HepG2 (cell line): ENCODE results near the gene LCAT. TPM values are rescaled to one million over a fixed set of nuclear protein-coding genes. Genes with fewer than 3 reads are reported as not detected.

Experiments
- ARID2 ChIP-seq: sonication (generic); formaldehyde crosslinking; IDR thresholded peaks from 2 replicates; pipeline ENCODE4 v1.8.1; 2022; ENCODE audit warnings: mild to moderate bottlenecking, missing genetic modification reagents, borderline replicate concordance
- ARNT2 ChIP-seq: sonication (generic); formaldehyde crosslinking; IDR thresholded peaks from 2 replicates; pipeline ENCODE4 v1.8.0; 2022; ENCODE audit warnings: mild to moderate bottlenecking, low read depth, missing genetic modification reagents, moderate library complexity
- EP300 ChIP-seq, 3 experiments: sonication (generic) in 1 of 3; formaldehyde crosslinking in 1 of 3; IDR thresholded peaks; 2 replicates each; pipeline versions ENCODE4 v1.5.1 to v1.6.1; 2011 to 2020; ENCODE audit warnings: low read depth in 2 of 3, low read length in 2 of 3, borderline replicate concordance in 1 of 3, improper control_type of control experiment in 1 of 3, mild to moderate bottlenecking in 1 of 3, missing genetic modification reagents in 1 of 3, moderate library complexity in 1 of 3
- GATAD2A ChIP-seq: IDR thresholded peaks from 2 replicates; pipeline ENCODE4 v1.6.1; 2016
- KDM5B ChIP-seq: sonication (generic); formaldehyde crosslinking; IDR thresholded peaks from 2 replicates; pipeline ENCODE4 v1.4.0; 2020; ENCODE audit warnings: missing genetic modification reagents, mild to moderate bottlenecking, borderline replicate concordance
- KLF11 ChIP-seq: IDR thresholded peaks from 2 replicates; pipeline ENCODE4 v1.6.1; 2016; ENCODE audit warnings: missing compliant biosample characterization
- KLF6 ChIP-seq: IDR thresholded peaks from 2 replicates; pipeline ENCODE4 v1.8.0; 2016; ENCODE audit warnings: missing biosample characterization, missing genetic modification reagents
- MATR3 ChIP-seq: sonication (generic); formaldehyde crosslinking; IDR thresholded peaks from 2 replicates; pipeline ENCODE4 v1.4.0; 2020; ENCODE audit warnings: missing genetic modification reagents
- MEIS2 ChIP-seq: sonication (generic); formaldehyde crosslinking; IDR thresholded peaks from 2 replicates; pipeline ENCODE4 v1.9.0; 2021; ENCODE audit warnings: mild to moderate bottlenecking, missing genetic modification reagents
- MTF1 ChIP-seq: sonication (generic); formaldehyde crosslinking; IDR thresholded peaks from 2 replicates; pipeline ENCODE4 v1.5.0; 2020; ENCODE audit warnings: missing genetic modification reagents
- SRSF1 ChIP-seq: fragments of 200-400 bp; formaldehyde crosslinking; optimal IDR thresholded peaks from 2 replicates; pipeline ENCODE3; 2017; ENCODE audit warnings: mild to moderate bottlenecking, low read depth, low read length, moderate library complexity
- ZBTB42 ChIP-seq: sonication (generic); formaldehyde crosslinking; IDR thresholded peaks from 2 replicates; pipeline ENCODE4 v1.5.0; 2020; ENCODE audit warnings: mild to moderate bottlenecking, missing genetic modification reagents
- ZEB1 ChIP-seq: IDR thresholded peaks from 2 replicates; pipeline ENCODE4 v1.6.1; 2012; ENCODE audit warnings: mild to moderate bottlenecking, low read depth, inconsistent platforms; ENCODE audit not compliant: insufficient replicate concordance
- ZNF12 ChIP-seq: sonication (generic); formaldehyde crosslinking; IDR thresholded peaks from 2 replicates; pipeline ENCODE4 v1.5.0; 2020; ENCODE audit warnings: missing genetic modification reagents
- ZNF30 ChIP-seq: sonication (generic); formaldehyde crosslinking; IDR thresholded peaks from 2 replicates; pipeline ENCODE4 v1.5.0; 2020; ENCODE audit warnings: mild to moderate bottlenecking, missing genetic modification reagents
- ZNF563 ChIP-seq: sonication (generic); formaldehyde crosslinking; IDR thresholded peaks from 2 replicates; pipeline ENCODE4 v1.8.0; 2022; ENCODE audit warnings: mild to moderate bottlenecking, moderate library complexity, missing genetic modification reagents
- ZNF569 ChIP-seq: sonication (generic); formaldehyde crosslinking; IDR thresholded peaks from 2 replicates; pipeline ENCODE4 v1.5.0; 2020; ENCODE audit warnings: mild to moderate bottlenecking, missing genetic modification reagents, moderate library complexity, borderline replicate concordance
- ZNF766 ChIP-seq: sonication (generic); formaldehyde crosslinking; IDR thresholded peaks from 2 replicates; pipeline ENCODE4 v1.5.0; 2020; ENCODE audit warnings: missing genetic modification reagents, borderline replicate concordance
- polyA plus RNA-seq, 8 experiments: library from polyadenylated mRNA; depleted of rRNA in 3 of 8; stranded (reverse) in 7 of 8; unstranded in 1 of 8; fragments of >200 nt; fragmentation: Illumina TruSeq in 4 of 8; extraction: Trizol in 4 of 8; gene quantifications; 2 replicates each; pipeline versions ENCODE4 v1.2.1 to v1.2.3, GENCODE V29; 2011 to 2016; ENCODE audit warnings: low read depth in 4 of 8, missing spikeins in 1 of 8, mixed read lengths in 1 of 8; ENCODE audit not compliant: insufficient read depth in 1 of 8
- total RNA-seq, 5 experiments: library from RNA; depleted of rRNA; stranded (reverse); fragments of >200 nt; fragmentation: Illumina TruSeq; extraction: Trizol; gene quantifications; 2 replicates each; pipeline ENCODE4 v1.2.3, GENCODE V29; 2016; ENCODE audit warnings: low read depth in 1 of 5
- TF ChIP-seq, protein P1 (sequence below): sonication (generic); formaldehyde crosslinking; IDR thresholded peaks from 2 replicates; pipeline ENCODE4 v1.9.0; 2022; ENCODE audit warnings: missing genetic modification reagents, mild to moderate bottlenecking, borderline replicate concordance
- TF ChIP-seq, protein P2 (sequence below): sonication (generic); formaldehyde crosslinking; IDR thresholded peaks from 2 replicates; pipeline ENCODE4 v1.4.0; 2020; ENCODE audit warnings: mild to moderate bottlenecking, missing genetic modification reagents
- TF ChIP-seq, protein P3 (sequence below): sonication (generic); formaldehyde crosslinking; IDR thresholded peaks from 2 replicates; pipeline ENCODE4 v1.4.0; 2020; ENCODE audit warnings: missing genetic modification reagents, borderline replicate concordance
- TF ChIP-seq, protein P4 (sequence below): sonication (generic); formaldehyde crosslinking; IDR thresholded peaks from 2 replicates; pipeline ENCODE4 v1.4.0; 2020; ENCODE audit warnings: mild to moderate bottlenecking, missing genetic modification reagents

The LCAT gene
- total and polyA plus RNA-seq, 2 of the 13 experiments (the other 11 are each of a cell fraction or from before 2014, with no cell fraction given) = 36.1 to 38.9 TPM

DNA sequence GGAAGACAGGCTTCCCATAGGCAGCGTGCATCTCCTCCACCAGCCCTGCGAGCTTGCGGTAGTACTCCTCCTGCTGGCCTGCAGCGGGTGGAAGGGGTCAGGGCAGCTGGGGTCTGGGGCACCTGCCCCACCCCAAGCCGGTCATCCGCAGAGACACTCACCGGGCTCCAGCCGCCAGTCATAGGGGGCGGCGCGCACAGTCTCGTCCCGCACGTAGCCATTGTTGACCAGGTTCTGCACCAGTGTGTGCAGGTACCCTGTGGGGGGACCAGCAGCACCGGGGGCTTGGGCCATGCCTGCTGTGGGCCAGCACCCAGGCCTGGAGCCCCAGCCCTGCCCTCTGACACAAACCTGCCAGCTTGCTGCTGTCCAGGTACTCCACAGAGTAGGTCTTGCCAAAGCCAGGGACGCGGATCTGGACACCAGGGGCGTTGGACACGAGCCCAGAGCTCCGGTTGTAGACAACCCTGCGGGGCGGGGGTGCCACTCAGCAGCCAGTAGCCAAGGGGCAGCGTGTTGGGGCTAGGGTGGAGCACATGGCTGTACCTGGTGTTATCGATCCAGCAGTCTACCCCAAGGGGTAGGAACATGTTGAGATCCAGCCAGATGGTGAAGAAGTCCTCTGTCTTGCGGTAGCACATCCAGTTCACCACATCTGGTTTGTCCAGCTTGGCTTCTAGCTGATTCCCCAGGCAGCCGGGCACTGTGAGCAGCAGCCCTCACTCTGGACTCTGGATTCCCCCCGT, 1.2 kb downstream of the LCAT start (continued):
- TF ChIP-seq MTF1 (CRISPR knock-in tag) = no peak
- TF ChIP-seq GATAD2A (CRISPR knock-in tag) = peak; percentile 31
- TF ChIP-seq ZNF563 = no peak
- TF ChIP-seq, protein P1, sequence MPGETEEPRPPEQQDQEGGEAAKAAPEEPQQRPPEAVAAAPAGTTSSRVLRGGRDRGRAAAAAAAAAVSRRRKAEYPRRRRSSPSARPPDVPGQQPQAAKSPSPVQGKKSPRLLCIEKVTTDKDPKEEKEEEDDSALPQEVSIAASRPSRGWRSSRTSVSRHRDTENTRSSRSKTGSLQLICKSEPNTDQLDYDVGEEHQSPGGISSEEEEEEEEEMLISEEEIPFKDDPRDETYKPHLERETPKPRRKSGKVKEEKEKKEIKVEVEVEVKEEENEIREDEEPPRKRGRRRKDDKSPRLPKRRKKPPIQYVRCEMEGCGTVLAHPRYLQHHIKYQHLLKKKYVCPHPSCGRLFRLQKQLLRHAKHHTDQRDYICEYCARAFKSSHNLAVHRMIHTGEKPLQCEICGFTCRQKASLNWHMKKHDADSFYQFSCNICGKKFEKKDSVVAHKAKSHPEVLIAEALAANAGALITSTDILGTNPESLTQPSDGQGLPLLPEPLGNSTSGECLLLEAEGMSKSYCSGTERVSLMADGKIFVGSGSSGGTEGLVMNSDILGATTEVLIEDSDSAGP (CRISPR knock-in tag) = no peak
- TF ChIP-seq KLF6 = peak; percentile 62; the same call in 1 of the 2 replicates
- TF ChIP-seq ZNF12 = 0 out of 2 replicates have a peak, but pooled peaks have one; percentile 10
- TF ChIP-seq, protein P2, sequence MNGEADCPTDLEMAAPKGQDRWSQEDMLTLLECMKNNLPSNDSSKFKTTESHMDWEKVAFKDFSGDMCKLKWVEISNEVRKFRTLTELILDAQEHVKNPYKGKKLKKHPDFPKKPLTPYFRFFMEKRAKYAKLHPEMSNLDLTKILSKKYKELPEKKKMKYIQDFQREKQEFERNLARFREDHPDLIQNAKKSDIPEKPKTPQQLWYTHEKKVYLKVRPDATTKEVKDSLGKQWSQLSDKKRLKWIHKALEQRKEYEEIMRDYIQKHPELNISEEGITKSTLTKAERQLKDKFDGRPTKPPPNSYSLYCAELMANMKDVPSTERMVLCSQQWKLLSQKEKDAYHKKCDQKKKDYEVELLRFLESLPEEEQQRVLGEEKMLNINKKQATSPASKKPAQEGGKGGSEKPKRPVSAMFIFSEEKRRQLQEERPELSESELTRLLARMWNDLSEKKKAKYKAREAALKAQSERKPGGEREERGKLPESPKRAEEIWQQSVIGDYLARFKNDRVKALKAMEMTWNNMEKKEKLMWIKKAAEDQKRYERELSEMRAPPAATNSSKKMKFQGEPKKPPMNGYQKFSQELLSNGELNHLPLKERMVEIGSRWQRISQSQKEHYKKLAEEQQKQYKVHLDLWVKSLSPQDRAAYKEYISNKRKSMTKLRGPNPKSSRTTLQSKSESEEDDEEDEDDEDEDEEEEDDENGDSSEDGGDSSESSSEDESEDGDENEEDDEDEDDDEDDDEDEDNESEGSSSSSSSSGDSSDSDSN (CRISPR knock-in tag) = peak; percentile 7
- no peak for TF ChIP-seq MATR3 (CRISPR knock-in tag)
- no peak for TF ChIP-seq ZNF30 (CRISPR knock-in tag)
- TF ChIP-seq KLF11 (CRISPR knock-in tag) = 0 out of 2 replicates have a peak, but pooled peaks have one; percentile 15
- no peak for TF ChIP-seq EP300 (IDR thresholded peaks at IDR 0.05; ENCODE audit: low read depth in 2 of 2, low read length in 2 of 2)
- TF ChIP-seq EP300 (CRISPR knock-in tag; IDR thresholded peaks at IDR 0.05; ENCODE audit: borderline replicate concordance) = no peak
- TF ChIP-seq, protein P3, sequence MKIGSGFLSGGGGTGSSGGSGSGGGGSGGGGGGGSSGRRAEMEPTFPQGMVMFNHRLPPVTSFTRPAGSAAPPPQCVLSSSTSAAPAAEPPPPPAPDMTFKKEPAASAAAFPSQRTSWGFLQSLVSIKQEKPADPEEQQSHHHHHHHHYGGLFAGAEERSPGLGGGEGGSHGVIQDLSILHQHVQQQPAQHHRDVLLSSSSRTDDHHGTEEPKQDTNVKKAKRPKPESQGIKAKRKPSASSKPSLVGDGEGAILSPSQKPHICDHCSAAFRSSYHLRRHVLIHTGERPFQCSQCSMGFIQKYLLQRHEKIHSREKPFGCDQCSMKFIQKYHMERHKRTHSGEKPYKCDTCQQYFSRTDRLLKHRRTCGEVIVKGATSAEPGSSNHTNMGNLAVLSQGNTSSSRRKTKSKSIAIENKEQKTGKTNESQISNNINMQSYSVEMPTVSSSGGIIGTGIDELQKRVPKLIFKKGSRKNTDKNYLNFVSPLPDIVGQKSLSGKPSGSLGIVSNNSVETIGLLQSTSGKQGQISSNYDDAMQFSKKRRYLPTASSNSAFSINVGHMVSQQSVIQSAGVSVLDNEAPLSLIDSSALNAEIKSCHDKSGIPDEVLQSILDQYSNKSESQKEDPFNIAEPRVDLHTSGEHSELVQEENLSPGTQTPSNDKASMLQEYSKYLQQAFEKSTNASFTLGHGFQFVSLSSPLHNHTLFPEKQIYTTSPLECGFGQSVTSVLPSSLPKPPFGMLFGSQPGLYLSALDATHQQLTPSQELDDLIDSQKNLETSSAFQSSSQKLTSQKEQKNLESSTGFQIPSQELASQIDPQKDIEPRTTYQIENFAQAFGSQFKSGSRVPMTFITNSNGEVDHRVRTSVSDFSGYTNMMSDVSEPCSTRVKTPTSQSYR (CRISPR knock-in tag) = no peak
- peak; percentile 6; the same call in 1 of the 2 replicates for TF ChIP-seq MEIS2 (CRISPR knock-in tag)
- TF ChIP-seq, protein P4, sequence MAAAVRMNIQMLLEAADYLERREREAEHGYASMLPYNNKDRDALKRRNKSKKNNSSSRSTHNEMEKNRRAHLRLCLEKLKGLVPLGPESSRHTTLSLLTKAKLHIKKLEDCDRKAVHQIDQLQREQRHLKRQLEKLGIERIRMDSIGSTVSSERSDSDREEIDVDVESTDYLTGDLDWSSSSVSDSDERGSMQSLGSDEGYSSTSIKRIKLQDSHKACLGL (CRISPR knock-in tag) = 0 out of 2 replicates have a peak, but pooled peaks have one; percentile 48
- TF ChIP-seq ZNF766 (CRISPR knock-in tag) = no peak
- TF ChIP-seq ZBTB42 (CRISPR knock-in tag) = peak; percentile 85; the same call in 1 of the 2 replicates
- no peak for TF ChIP-seq ZEB1
- peak; percentile 31; the same call in 1 of the 2 replicates for TF ChIP-seq ZNF569
- TF ChIP-seq ARNT2 (CRISPR knock-in tag) = no peak
- TF ChIP-seq KDM5B (CRISPR knock-in tag) = peak; percentile 40; the same call in 1 of the 2 replicates
- TF ChIP-seq ARID2 (CRISPR knock-in tag) = no peak
- no peak for TF ChIP-seq SRSF1
